SHP77 (cell line): ENCODE results near the gene ARID3A.

Experiments
- DNase-seq, 2 experiments: peaks; one replicate each; lab custom pipeline; 2025; lab: John Stamatoyannopoulos, UW

The ARID3A gene

DNA sequence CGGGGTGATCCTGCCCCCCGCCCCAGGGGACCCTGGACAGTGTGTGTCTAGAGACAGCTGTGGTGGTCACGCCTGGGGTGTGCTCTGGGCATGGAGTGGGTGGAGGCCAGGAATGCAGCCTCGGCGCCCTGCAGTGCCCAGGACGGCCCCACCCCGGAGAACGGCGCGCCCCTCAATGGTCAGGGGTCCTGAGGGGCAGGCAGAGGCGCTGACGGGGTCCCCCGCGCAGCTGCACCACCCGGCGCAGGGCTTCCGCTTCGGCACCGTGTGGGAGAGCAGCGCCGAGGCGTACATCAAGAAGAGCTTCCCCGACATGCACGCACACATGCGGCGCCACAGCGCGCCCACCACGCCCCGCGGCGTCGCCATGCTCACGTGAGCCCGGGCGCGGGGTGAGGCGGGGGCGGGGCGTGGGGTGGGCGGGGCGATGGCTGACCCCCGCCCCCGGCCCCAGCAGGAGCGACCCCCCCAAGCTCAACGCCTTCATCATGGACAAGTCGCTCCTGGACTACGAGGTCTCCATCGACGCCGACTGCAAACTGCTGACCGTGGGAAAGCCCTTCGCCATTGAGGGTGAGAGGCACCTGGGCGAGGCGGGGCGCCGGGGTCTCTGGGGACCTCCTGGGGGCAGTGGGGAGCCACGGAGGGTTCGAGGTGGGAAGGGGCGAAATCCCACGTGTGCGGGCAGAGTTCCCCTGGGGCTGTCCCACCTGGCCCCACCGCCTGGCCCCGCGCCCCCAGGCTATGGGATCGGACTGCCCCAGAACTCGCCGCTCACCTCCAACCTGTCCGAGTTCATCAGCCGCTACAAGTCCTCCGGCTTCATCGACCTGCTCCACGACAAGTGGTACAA, 81.8 kb downstream of the ARID3A start:
- no peak for DNase-seq

DNA sequence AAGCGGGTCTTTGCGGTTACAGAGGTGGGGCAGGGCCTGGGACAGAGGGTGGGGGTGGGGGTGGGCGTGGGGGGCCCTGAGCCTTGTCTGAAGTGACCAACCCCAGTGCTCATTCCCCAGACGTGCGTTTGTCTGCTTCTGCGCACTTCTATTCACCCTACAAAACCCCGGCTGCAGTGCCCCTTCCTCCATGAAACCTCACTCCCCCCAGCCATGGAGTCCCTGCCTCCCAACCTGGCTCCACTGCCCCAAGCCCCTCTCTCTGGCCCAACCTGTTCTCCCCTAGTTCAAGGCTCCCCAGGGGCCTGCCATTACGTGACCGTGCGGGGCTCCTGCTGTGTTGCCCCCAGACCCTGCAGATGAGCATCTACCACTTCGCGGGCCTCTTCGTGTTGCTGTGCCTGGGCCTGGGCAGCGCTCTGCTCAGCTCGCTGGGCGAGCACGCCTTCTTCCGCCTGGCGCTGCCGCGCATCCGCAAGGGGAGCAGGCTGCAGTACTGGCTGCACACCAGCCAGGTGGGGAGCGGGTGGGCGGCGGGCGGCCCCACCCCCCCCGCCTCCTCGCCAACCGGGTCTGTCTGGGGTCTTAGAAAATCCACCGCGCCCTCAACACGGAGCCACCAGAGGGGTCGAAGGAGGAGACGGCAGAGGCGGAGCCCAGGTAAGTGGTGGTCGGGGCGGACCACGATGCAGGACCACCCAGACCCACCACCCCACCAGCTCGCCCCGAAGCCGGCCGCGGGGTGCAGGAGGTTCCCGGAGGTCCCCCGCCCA, 82.6 kb downstream of the ARID3A start:
- no peak for DNase-seq

DNA sequence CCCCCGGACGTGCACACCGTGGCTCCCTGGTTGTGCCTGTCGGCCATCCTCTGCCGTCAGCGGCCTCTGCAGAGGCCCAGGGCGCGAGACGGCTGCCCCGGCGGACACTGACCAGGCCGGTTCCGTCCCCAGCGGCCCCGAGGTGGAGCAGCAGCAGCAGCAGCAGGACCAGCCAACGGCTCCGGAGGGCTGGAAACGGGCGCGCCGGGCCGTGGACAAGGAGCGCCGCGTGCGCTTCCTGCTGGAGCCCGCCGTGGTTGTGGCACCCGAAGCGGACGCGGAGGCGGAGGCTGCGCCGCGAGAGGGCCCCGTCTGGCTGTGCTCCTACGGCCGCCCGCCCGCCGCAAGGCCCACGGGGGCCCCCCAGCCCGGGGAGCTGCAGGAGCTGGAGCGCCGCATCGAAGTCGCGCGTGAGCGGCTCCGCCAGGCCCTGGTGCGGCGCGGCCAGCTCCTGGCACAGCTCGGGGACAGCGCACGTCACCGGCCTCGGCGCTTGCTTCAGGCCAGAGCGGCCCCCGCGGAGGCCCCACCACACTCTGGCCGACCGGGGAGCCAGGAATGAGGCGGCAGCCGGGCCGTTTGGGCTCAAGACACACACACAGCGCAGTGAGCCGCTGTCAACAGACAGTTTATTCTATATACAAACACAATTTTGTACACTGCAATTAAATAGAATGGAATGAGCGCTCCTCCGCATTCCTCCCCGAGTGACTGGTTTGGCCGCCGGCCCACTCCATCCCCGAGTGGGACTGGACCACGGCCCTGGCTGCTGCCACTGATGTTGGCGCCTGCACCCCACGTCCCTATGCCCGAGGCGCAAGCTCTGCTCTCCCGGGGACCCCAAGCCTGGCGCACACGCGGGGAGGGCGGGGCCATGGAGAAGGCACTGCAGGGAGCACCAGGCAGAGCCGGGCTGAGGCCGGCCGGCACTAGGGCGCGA, 83.5 kb downstream of the ARID3A start:
- DNase-seq, result no peak

DNA sequence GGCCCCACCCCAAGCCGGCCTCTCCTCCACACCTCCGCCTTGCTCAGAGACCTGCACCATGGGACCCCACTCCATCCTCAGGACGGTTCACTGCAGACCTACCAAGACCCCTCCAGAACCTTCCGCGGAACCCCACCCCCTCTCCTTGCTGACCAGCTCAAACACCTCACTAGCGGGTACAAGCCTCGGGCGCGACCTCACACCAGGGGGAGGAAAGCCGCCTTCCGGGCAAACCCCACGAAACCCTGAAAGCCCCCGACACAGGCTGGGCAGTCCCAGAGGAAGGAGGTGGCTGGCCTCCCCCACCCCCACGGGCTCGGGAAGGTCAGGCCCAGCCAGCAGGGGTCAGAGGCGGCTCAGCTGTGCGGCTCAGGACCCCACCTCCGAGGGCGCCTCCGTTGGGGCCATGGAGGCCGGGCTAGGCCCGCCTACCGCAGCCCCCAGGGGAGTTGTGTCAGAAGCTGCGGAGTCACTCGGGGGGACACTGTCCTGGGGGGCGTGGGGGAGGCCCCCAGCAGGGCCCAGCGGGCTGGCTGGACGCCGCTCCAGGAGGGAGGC, 84.2 kb downstream of the ARID3A start:
- DNase-seq, result no peak

GRCh38 chr19:1010586-1011510, 85.0 kb downstream of the ARID3A start:
- DNase-seq, result no peak

- DNase-seq, result no peak
Measured at GRCh38 chr19:1011831-1012333, 86.0 kb downstream of the ARID3A start.

GRCh38 chr19:1012334-1012733, 86.5 kb downstream of the ARID3A start:
- DNase-seq, result no peak

- no peak for DNase-seq
Measured at GRCh38 chr19:1013218-1013617, 87.4 kb downstream of the ARID3A start.

DNA sequence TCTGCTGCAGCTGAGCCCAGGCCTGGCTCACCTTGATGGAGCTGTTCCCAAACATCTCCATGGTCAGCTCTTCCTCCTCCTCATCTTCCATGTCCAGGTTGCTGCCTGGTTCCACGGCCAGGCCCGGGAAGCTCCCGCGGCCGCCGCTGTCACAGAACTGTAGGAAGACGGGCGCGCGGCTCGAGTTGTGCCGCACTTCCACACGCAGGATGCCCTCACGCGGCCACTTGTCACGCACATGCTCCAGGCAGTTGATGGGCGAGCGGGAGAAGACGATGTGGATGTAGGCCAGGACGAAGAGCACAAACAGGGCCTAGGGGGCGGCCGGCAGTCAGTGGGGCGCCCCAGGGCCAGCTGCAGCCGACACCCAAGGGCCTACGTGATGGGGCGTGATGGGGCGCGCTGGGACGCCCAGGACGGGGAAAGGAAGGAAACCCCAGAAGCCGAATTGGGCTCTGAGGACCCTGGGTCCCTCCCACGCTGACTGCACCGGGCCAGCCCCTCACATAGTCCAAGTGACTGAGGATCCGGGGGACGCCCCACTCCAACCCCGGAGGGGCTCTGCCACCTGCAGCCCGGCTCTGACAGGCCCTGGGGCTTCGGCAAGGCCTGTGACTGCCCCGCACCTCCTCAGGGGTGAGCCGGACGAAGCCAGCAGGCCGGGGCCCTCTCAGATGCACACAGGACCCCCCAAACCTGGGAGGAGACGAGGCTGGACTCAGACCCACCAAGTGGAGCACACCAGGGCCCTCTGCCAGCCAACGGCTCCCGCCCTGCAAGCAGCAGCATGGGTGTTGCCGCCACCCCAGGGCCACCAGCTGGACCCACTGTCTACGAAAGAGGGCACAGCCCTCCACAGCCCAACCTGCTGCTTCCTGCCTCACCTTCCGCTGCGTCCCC, 88.6 kb downstream of the ARID3A start:
- no peak for DNase-seq

DNA sequence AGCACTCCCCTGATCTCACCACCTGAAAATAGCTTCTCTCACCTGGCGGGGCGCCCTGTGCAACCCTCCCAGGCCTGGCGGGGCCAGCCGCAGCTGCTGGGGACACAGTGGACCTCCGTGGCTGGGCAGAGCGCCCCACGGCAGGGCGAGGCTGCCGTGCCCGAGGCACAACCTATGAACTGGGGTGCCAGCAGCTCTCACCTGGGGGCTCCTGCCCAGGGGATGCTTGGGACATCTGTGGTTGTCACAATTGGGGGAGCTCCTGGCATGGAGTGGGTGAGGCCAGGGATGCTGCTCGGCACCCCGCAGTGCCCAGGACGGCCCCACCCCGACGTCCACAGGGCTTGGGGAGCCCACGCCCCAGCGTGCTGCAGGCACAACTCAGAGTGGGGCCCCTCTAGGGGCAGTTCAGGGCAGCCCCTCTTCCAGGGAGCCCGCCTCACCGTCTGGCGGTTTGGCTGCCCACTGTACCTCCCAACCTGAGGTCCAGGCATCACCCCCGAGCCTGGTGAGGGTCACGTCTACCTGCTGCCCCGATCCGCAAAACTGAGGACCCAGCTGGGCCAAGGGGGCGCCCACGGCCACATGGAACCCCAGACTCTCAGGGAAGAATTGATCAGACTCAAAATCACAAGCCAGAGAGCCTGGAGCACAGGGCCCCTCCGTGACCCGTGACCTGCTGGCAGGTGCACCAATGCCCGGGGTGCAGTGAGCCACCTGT, 89.4 kb downstream of the ARID3A start:
- no peak for DNase-seq

GRCh38 chr19:1015782-1016646, 90.2 kb downstream of the ARID3A start:
- DNase-seq, result no peak

DNA sequence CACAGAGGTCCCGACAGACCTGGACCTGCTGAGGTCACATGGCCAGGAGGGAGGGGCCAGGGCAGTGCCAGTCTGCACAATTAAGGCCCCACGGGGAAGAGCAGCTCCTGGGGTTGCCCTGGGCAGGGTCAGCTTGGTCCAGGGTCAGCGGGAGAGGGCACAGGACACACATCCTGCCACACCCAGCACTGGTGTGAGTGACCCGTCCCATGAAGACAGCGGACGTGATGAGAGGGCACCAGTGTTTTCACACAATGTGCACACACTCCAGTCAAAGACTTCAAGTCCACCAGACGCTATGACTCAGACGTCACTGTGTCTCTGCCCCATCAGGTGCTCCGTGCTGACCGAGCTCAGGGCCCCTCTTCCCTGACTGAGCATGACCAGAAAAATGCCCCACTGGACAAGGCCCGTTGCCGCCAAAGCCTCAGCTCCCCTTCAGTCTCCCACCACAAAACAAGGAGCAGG, 90.8 kb downstream of the ARID3A start:
- DNase-seq, result no peak

DNA sequence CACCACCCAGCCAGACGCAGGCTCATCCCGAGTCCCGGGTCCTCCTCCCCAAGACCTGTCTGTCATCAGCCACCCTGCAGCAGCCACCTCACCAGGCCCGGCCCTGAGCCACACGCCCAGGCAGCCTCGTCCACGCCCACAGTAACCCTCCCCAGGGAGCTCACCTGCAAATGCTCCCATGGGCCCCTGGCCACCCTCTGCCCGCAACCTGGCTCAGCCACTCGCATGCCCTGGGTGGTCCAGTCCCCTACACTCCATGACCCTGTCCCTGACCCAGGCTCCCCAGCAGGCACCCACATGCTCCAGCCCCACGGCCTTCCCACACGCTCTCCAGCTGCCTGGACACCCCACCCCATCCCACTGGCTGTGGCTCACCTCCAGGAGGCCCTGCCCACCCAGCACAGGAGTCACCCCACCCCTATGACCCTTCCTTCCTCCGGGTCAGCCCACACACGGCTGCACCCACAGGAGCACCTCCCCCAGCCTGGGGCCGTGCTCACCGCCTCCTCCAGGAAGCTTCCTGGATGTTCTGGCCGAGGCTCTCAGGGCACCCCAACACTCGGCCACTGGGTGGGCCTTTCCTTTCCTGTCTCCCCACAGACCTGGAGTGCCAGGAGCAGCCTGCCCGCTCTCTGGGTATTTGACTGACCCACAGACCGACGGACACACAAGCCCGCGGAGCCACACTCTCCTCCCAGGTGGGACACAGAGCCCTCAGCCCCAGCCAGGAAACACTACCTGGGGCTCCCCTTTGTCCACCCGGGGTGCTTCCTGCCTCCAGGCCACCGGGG, 91.5 kb downstream of the ARID3A start:
- no peak for DNase-seq

DNA sequence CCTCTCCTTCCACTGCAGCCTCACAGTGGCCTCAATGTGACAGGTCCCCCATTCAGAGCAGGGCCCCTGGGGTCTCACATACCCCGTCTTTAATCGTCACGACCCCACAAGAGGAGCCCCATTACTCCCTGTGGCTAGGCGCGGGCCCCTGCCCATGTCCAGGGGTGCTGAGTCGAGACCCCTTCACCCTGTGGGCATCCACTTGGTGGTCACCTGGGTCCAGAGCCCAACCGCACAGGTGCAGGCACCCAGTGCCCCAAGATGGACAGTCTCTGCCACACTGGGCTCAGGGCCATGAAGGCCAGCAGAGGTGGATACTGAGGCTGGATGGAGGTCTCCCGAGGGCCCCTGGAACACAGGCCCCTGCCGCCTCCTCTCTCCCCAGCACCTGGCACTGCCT, 92.1 kb downstream of the ARID3A start:
- DNase-seq, result no peak

GRCh38 chr19:1018393-1018792, 92.6 kb downstream of the ARID3A start:
- no peak for DNase-seq

GRCh38 chr19:1018932-1019615, 93.2 kb downstream of the ARID3A start:
- no peak for DNase-seq
